HG03097 (cell line): ENCODE measurements around the gene PRKCZ.

ENCODE experiments used
- ATAC-seq: cut with Tn5 transposase; IDR thresholded peaks from one replicate; pipeline ENCODE4 v1.9.1; 2021; ENCODE audit not compliant: unreplicated experiment, low FRiP score

Gene PRKCZ

DNA sequence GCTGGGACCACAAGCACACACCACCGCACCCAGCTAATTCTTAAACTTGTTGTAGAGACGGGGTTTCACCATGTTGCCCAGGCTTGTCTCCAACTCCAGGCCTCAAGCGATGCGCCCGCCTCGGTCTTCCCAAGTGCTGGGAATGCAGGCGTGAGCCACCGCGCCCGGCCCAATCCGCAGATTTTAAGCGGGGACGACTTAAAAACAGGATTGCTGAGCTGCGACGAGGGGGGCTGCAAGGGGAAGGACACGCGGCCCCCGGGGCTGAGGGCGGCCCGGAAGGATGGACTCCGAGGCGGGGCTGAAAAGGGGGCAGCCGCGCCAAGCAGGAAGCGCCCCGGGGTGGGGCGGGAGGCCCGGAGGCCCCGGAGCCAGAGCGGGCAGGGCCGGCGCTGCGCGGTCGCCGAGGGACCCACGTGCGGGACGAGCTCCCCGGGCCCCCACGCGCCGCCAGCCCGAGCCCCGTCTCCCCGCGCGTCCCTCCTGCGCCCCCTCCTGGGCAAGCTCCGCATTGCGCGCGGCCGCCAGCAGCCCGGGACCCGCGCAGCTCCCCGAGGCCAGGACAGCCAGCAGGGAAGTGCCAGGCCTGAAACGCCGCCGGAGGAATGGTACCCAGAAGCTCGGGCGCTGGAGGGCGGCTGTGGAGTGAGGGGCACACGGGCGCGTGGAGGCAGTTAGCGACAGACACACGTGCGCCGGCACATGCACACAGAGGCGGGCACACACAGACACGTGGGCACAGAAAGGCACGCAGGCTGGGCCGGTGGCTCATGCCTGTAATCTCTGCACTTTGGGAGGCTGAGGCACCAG is 5.5 kb upstream of the PRKCZ start:
- ATAC-seq = no peak

DNA sequence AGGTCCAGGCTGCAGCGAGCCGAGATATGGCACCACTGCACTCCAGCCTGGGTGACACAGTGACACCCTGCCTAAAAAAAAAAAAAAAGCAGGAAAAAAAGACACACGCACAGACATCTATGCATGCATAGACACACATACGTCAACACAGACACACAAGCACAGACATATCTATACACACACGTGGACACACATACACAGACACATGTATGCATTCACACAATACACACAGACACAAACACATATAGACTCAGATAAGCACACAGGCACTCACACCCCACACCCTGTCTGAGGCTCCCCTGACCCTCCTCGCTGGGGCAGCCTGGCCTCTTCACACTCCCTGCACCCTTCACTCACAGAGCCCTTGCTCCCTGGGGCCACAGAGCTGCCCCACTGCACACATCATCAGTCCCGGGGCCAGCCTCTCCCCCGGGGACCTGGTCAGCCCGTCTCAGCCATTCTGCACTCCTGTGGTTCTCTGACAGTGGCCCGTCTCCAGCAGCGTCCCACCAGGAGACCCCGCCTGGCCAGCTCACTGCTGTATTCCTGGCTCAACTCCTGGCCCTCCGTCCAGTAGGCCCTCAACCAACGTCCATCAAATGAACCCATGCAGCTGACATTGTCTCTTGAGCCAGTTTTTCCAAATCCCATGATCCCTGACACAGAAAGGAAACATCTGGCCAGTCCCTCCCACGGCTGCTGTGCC is 4.6 kb upstream of the PRKCZ start:
- ATAC-seq = no peak

DNA sequence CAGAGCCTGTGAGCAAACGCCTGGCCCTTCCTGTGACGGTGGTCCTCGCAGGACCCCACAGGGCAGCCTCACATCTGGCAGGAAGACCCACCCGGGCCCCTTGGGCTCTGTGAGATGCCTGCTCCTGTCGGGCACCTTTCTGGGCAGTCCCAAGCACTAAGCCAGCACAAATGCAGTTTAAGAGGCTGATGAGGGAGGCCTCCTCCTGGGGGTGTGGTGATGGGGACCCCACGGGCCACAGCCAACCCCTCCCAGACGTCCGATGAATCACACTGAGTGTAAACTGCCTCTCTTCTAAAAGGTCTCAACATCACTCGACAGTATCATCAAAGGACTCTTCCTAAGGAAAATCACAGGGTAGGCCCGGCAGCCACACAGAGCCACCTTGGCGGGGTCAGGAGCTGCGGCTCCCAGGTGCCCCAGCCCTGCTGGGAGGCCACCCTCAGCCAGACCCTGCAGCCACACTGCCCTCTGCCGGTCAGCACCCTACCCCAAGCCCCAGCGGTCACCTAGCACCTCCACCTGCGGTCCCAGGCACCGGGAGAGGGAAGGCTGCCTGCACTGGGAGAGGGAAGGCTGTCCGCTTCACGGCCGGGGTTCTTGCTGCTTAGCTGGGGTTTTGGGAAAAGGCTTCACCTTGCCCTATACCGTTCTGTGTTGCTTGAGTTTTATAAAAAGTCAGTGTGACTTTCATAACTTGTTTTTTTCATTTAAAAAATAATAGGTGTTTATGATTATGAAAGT is 3.9 kb upstream of the PRKCZ start:
- ATAC-seq = no peak

DNA sequence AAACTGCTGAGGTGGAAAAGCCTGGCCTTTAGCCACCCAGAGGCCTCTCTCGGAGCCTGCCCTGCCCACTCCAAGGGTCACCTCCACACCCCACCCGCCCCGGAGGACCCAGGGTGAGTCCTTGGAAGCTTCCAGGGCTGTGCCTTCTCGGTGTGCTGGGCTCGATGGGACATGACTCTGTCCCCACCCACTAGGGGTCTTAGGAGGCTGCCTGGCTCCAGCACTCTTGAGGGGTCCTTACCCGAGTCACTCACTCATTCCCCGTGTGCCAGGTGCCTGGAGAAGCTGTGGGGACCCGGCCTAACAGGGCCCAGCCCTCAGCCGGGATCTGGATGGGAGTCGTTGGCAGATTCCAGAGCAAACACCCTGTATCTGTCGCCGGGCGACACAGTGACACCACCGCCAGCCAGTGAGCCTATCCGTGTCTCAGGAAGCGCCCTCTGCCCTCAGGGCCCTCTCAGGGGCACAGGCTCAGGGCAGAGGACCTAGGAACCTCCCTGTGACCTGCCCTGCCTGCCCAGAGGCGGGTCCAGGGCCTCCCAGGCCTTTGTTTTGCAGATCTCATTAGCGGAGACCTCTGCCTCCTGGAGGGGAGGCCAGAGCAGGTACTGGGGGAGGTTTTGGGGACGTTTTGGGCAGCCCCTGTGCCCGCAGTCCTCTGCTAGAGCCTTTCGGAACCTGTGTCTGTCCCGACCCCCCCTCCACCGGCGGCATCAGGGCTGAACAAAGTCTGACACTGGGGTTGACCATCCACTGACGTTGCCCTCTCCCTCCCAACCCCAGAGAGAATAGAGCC is 3.1 kb upstream of the PRKCZ start:
- ATAC-seq = no peak

DNA sequence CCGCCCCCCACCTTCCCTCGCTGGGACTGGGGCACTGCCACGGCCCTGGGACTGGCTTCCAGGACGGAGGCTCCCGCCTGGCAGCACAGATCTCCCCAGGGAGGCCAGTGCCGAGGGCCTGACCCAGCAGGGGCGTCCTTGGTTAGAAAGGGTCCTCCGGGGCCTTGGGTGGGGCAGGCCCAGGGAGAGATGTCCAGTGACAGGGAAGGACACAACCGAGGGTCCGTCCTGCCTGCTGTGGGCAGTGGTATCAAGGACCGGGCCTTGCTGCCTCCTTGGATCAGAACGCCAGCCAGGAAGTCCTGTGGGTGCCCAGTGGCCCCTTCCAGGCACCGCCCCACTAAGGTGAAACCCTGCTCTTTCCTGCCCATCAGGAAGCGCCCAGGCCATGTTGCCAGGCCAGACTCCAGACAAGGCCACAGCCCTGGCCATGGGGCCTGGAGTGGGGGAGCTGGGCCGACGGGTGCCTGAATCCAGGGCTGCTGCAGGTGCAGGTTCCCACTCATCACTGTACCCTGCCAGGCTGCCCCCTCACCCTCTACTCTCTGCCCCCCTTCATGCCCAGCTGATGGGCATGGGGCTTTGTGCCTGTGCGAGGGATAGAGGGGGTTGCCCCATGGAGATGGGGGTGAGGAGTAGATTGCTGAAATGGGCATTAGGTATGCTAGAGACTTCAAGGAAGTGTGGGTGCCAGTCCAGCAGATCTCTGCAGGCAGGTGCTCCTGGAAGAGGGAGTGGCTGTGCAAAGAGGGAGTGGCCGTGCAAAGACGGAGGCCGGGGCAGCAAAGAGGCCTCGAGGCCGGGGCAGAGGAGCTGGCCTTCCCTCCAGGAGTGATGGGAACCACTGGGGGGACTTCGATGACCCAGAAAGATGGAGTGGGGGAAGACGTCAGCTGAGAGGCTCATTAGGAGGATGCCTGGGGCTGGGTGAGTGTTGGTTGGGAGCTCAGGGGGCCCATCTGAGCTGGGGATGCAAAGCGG is 2.2 kb upstream of the PRKCZ start:
- ATAC-seq = no peak

DNA sequence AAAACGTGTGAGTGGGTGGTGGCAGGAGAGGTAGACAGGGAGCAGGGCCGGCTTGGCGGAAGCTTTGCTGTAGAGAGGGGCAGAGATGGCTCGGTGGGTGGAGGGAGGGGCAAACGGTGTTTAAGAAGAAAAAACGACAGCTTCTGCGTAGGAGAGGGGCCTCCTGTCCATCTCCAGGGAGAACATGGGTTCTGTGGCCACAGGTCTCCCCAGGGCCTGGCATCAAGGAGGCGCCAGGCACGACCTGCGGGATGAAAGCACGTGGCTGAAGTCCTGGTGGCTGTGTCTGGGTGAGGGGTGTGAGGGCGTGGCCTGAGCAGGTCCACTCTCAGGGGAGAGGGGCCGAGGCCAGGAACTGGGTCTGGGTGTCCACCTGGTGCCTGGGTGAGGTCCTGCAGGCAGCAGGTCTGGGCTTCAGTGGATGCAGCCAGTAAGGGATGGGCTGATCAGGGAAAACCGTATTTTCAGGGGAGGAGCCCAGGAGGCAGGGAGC is 940 bp upstream of the PRKCZ start:
- no peak for ATAC-seq

DNA sequence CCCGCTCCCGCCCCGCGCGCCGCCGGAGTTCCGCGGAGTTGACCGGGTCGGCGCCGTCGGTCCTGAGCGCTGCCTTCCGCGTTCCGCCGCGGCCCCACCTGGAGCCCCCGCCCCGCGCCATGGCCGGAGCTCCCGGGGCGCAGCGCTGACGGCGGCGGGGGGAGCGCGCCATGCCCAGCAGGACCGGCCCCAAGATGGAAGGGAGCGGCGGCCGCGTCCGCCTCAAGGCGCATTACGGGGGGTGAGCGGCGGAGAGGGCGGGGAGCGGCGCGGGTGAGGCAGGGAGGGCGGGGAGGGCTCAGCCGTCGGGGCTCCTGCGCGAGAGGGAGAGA is 216 bp downstream of the PRKCZ start:
- no peak for ATAC-seq

DNA sequence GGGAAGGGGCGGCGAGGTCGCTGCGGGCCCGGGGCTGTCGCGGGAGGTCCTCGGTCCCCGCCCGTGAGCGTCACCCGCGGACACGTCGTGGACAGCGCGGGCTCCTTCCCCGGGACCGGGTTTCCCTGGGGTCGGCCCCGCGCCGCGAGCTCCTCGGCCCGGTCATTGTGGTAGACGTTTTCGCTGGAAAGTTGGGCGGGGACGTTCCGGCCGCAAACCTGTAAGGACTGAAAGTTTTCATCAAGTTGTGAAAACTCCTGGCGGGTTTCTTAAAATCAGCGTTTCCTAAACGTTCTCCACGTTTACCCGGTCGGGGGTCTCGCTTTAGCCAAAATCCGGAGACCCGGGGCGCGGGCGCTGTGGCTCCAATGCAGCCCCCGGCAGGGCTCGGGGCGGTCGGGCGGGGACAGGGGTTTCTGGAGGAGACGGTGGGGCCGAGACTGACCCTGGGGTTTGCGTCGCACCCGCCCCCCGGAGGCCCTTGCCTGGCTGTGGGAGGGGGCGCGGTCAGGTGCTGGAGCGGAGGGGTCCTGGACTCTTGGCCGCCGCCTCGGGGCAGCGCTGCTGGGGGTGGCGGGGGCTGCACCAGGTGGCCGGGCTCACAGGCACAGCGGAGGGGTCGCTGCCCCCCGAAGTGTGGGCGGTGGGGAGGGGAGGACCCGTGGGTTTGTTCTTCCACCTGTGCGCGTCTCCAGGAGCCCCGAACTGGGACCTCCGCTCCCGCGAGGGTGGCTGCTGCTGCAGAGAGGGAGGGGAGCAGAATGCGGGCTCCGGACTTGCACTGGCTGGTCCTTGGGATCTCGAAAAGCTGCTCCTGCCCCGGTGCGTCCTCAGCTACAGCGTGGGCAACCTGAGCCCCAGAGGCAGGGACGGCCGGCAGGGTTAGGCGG is 827 bp downstream of the PRKCZ start:
- no peak for ATAC-seq

DNA sequence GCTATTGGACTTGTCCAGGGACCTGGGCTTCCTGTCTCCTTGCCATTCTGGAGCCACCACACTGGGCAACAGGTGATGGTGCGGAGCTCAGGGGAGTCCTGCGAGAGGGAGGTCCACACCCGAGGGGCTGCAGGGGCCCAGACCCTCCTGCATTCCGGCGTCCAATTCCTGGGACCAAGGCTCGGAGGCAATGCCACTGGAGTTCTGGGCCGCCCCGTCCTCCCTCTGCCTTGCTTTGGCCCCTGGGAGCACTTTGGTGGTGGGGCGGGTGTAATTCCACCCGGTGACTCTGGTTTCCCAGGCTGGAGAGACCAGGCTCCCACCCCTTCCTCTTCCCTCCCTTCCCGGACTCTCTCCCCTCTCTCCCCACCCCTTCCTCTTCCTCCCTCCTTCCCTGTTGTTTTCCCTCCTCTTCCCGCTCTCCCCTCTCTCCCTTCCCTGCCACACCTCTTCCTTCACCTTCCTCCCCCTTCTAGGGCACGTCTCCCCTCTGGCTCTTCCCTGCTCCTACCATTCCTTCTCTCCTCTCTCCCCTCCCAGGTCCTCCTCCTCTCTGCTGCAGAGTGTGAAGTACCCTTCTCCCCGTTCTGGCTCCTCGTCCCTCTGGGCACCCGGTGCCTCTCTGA is 2.0 kb downstream of the PRKCZ start:
- no peak for ATAC-seq

DNA sequence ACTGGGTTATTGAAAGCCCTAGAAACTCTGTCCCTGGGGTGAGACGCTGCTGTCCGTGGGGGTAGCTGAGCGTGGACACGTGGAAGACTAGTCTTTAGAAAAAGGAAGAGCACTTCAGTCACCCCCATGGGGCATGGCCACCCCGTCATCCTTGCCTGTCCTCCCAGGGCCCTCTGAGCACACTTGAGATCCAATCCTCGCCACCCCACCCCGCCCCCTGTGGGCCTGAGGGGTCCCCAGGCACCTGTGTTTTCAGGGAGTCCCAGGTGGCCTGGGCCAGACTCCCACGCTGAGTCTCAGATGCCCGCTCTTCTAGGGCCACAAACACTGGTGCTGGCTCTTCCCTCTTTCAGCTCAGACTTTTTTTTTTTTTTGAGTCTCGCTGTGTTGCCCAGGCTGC is 2.5 kb downstream of the PRKCZ start:
- no peak for ATAC-seq

DNA sequence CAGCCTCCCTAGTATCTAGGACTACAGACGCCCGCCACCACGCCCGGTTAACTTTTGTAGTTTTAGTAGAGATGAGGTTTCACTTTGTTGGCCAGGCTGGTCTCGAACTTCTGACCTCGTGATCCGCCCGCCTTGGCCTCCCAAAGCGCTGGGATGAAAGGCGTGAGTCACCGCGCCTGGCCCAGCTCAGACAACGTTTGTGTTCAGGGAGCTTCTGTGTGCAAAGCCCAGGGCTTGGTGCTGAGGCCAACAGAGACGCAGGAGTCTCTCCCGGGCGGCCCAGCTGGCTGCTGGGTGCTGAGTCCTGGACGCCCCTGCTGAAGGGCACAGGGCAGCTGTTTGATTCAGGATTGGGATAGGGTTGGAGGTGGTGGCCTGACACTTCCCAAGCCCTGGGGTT is 3.0 kb downstream of the PRKCZ start:
- ATAC-seq = no peak

DNA sequence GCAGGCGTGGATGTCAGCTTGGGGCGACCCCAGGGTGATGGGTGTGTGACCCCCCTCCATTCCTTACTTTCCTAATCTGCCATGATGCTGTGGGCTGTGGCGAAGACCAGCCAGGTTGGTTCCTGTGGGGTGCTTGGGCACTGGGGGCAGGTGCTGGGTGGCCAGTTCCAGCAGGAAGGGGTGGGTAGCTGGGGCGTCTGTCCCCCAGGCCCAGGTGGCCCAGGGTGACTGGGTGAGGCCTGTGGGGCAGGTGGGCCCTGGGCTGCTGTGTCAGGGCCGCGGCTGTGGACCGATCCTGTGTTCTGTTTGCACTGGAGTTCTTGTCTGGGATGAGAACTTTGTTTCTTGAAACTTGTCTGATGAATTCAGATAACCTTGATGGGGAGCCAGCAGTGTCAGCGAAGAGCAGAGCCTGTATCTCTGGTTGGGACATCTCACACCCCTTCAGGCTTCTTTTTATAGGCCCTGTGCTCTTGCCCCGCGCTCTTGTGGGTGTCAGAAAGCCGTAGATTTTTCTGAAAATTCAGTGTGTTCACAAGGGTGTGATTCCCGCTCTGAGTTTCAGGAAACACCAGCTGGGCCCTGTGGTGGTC is 3.7 kb downstream of the PRKCZ start:
- ATAC-seq = no peak

DNA sequence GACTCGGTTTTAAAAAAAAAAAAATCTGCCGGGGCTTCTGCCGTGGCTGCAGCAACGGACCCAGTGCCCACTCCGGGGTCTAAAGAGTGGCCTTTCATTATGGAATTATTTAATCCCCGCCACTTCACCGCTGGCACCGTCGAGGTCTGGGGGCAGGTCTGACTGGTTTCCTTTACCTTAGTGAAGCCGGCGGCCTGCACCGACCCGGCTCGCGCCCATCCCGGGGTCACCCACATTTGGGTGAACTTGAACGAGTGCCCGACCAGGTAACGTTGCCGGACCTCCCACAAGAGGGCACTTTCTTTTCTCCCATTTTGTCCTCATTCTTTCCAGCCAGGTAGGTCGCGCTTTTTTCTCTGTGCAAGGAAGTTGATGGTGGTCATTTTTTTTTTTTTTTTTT is 4.3 kb downstream of the PRKCZ start:
- ATAC-seq = no peak

DNA sequence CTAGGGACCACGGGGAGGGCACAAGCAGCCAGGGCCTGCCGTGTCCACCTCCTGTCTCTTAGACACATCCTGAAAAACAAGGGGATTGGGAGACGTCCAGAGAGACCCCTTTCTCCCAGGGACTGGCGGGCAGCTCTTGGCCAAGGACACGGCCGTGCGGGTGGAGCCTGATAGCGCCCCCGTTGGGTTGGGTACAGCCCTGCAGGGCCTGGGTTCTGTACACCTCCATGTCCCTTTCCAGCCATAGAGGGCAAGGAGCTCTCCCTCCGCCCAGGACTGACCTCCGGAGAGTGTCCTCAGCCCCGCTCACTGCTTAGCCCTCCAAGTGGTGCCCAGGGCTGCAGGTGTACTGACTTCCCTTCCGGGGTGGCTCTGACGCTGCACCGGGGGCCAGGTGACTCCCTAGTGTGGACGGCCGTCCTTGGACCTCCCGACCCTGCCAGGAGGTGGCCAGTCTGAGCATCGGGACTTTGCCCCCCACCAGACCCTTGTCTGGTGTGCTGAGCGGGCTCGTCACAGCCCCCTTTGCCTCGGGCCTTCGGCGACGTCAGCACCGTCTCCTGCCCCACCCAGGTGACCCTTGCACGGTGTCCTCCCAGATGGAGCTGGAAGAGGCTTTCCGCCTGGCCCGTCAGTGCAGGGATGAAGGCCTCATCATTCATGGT is 5.8 kb downstream of the PRKCZ start:
- no peak for ATAC-seq

DNA sequence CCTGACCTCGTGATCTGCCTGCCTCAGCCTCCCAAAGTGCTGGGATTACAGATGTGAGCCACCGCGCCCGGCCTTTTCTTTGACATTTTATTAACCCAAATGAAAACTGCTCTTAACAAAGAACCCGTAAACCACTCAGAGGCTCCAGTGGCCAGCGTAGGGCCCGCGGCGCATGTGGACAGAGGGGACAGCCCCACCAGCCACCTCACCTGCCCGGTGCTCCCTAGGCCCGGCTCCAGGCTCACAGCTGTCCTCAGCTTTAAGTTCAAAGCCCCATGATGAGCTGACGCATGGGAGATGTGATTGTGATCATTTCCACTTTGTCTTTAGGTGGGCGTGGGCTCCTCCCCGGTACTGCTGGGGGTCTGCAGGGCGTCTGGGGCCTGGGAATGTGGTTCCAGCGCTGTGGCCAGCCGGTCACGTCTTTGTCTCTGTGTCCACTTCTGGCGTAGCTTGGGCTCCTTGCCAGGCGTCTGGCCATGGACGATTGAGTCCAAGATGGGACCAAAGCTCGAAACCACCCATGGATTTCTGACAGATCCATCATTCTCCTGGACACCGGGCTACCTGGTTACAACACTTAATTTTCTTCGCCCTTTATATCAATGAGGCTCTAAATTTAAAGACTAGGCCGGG is 6.9 kb downstream of the PRKCZ start:
- ATAC-seq = no peak

DNA sequence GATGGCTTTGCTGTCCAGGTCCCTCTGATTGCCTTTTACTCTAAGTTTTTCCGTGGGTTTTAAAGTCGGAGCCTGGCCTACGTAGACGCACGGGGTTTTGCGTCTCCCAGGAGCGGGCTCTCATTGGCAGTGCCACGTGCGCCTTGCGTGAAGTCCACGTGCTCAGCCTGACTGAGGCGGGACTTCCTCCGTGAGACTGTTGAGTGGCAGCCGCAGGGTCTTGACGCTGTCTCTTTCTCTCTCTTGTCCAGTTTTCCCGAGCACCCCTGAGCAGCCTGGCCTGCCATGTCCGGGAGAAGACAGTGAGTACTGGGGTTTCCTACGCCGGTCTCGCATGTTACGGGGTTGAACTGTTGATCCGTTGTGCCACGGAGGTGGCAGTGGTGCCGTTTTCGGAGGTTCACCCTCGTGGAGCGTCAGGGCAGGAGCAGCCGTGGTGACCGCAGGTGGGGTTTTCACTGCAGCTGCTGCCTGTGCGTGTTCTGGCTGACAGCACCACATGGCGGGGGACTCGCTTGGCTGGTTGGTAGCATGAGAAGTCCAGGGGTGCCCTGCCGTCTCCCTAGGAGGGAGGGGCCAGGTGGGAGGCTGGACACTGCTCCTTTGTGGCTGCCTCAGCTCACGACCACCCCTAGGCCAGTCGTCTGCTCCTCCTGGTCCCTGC is 9.2 kb downstream of the PRKCZ start:
- no peak for ATAC-seq
